GM12872 (cell line): ENCODE results near the gene SGPL1.

ENCODE experiments used
- TF ChIP-seq, protein P1 (sequence below): IDR thresholded peaks from 3 replicates; pipeline ENCODE4 v1.5.1; 2011; ENCODE audit warnings: low read depth, mild to moderate bottlenecking, low read length, moderate library complexity; ENCODE audit not compliant: insufficient read depth

The SGPL1 gene

DNA sequence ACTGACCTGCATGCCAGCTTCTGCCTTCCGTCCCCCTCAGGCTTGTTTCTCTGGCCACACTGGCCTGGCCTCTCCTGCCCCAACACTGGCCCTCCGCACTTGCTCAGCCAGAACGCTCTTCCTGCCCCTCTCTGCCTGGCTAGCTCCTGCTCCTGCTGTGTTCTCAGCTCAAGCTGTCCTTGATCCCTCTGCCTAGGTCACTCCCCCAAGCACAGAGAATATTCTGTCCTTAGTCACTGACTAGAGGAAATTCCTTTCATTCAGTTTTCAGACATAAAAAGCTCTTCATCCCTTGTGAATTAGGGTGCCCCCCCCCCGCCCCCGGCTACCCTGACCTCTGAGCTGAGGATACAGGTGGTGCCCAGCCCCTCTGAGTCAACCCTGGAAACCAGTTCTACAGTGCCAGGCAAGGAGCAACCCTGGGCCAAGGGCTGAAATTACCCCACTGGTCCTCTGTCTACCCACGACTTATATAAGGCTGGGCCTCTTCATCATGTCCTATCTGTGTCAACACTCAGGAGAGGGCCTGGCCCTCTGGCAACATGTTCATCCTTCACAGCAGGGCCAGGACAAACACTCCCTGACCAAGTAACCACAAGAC lies 6.6 kb upstream of the SGPL1 start:
- TF ChIP-seq, protein P1, sequence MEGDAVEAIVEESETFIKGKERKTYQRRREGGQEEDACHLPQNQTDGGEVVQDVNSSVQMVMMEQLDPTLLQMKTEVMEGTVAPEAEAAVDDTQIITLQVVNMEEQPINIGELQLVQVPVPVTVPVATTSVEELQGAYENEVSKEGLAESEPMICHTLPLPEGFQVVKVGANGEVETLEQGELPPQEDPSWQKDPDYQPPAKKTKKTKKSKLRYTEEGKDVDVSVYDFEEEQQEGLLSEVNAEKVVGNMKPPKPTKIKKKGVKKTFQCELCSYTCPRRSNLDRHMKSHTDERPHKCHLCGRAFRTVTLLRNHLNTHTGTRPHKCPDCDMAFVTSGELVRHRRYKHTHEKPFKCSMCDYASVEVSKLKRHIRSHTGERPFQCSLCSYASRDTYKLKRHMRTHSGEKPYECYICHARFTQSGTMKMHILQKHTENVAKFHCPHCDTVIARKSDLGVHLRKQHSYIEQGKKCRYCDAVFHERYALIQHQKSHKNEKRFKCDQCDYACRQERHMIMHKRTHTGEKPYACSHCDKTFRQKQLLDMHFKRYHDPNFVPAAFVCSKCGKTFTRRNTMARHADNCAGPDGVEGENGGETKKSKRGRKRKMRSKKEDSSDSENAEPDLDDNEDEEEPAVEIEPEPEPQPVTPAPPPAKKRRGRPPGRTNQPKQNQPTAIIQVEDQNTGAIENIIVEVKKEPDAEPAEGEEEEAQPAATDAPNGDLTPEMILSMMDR = no peak

DNA sequence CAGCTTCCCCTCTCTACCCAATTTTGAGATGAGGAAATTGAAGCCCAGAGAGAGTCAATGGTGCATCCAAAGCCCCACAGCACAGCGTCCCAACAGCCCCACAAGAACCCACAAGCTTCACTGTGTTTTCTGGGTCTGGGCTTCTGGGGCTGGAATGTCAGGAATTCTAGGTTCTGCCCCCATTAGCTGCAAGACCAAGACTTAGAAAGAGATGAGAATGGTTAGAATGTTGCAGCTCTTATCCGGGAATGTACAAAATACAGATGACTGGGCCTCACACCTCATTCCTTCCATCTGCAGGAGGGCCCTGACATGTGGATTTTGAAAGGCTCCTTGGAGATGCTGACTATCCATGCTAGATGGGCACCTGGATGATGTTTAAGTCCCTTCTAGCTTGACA lies 6.0 kb upstream of the SGPL1 start:
- TF ChIP-seq, protein P1 = no peak

DNA sequence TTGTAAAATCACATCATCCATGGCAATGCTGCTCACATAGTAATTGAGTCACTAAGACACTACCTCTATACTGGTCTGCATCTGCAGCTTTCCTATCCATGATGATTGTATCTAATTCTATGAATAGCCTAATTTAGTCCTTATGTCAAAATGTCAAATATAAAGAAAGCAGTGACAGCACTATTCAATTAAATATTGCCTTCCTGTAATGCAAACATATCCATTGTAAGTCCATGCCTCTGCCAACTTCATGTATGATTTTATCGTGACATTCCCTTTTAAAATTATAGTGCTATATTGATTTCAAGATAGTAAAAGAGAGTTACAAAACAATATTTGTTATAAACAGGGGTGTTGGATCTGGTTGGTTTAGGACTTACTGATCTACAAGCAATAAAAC lies 4.8 kb upstream of the SGPL1 start:
- TF ChIP-seq, protein P1 = no peak

DNA sequence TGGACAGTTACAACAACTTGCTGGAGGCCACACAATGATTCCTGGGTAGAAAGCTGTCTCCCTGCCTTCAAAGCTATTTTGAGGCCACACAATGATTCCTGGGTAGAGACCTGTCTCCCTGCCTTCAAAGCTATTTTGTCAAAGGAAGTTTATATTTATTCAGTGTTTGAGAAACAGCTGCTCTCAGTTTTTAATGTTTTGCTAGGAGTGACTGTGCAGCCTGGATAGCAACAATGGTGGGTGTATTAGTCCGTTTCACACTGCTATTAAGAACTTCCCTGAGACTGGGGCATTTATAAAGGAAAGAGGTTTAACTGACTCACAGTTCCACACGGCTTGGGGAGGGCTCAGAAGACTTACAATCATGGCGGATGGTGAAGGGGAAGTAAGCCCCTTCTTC lies 3.9 kb upstream of the SGPL1 start:
- TF ChIP-seq, protein P1 = no peak

DNA sequence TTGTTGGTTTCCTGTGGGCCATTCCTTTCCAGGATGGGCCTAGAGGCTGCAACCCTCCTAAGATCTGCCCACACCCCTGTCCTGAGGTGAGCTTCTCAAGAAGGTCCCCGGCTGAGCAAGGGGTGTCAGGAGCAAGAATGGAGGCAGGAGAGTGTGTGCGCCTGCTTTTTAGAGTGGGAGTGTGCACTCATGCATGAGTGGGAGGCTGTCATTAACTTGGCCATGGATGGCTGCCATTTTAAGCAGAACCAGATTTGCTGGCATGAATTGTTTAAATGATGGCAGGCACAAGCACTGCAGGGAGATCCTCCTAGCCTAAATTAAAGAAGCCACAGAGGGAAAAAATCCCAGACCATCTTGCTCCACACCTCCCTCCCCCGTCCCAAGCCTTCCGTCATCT lies 2.9 kb upstream of the SGPL1 start:
- TF ChIP-seq, protein P1 = no peak

DNA sequence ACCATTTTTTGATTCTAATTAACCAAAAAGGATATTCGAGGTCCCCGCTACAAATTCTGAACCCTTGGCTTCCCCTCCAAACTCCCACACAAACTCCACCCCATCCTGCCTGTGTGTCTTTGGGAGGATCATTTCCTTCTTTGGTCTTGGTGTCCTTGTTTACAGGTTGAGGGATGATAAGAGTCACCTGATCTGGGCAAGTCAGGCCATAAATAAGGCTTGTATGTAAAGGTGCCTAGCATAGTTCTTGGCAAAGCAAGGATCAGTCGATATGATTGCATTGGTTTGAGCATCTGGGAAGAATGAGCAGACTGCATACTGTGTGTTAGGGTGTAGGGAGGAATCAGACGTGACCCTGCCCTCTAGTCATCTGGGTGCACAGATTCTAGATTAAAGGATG lies 1.6 kb upstream of the SGPL1 start:
- TF ChIP-seq, protein P1 = no peak

DNA sequence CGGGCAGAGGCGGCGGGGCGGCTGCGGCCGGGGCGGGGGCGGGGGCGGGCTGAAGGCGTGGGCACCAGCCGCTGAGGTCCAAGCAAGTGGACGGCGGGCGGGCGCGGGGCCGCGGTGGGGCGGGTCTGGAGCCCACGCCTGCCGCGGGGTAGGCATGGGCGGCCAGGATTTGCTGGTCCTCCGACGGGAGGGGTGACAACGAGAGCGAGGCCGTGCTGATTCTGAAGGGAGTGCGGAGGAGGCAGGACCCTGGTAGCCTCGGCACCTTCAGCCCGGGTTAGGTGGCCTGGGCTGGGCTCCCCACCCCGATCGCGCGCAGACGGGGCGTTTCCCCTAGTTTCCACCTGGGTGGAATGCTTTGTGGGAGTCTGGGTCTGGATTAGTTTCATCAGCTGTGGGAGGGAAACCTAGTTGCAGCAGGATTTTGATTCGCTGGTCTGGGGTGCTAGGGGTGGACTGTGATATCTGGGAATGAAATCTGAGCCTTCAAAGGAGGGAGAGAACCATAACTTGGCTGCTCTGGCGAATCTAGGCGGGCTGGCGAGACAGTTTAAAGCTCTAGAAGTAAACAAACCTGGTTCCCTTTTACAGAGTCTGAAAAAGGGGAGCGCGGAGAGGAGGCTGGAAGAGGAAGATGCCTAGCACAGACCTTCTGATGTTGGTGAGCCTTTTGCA lies 609 bp downstream of the SGPL1 start:
- TF ChIP-seq, protein P1 = no peak
